Loucy (cell line): ENCODE measurements around the gene ZNRF2.

ENCODE experiments used
- CTCF ChIP-seq: fragments of 200-600 bp; sonication (generic); conservative IDR thresholded peaks from 2 replicates; pipeline ENCODE4 v1.5.1; 2014; ENCODE audit warnings: mild to moderate bottlenecking, antibody characterized with exemption, low read length
- EZH2phosphoT487 ChIP-seq: fragments of 200-600 bp; IDR thresholded peaks from 2 replicates; pipeline ENCODE4 v1.6.1; 2018; ENCODE audit warnings: antibody characterized with exemption, mild to moderate bottlenecking, moderate library complexity, borderline replicate concordance

GRCh38 chr7:30354791-30355190 lies 70.4 kb downstream of the ZNRF2 start:
- TF ChIP-seq CTCF (no peak), EZH2phosphoT487 (no peak)
